AG09319 (cell line): ENCODE results near the gene EHBP1.

Source experiments
- DNase-seq: peaks from one replicate; pipeline ENCODE4 v3.0.0-alpha.2; 2010; ENCODE audit warnings: low read depth; ENCODE audit errors: extremely low read depth
- TF ChIP-seq, protein P1 (sequence below): IDR thresholded peaks from 2 replicates; pipeline ENCODE4 v1.5.1; 2011; ENCODE audit warnings: low read depth, mild to moderate bottlenecking, inconsistent platforms, low read length, moderate library complexity

The EHBP1 gene

DNA sequence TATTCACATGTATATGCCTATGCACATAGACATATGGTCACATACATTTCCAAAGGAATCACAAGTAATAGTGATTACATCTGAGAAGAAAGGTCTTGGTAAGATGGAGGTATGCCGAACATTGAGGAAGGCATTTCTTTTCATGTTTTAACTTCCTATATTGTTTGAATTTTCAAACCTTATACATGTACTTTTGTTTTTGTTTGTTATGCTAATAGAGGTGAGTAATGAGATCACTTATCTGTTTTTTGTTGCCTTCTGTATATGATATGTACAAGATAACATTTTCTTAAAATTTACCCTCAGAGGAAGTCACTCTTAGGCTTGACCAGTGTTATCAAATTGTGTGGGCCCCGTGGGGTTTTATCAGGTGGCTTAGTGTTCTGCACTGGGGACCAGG is 178.6 kb downstream of the EHBP1 start:
- DNase-seq: no peak
- TF ChIP-seq, protein P1, sequence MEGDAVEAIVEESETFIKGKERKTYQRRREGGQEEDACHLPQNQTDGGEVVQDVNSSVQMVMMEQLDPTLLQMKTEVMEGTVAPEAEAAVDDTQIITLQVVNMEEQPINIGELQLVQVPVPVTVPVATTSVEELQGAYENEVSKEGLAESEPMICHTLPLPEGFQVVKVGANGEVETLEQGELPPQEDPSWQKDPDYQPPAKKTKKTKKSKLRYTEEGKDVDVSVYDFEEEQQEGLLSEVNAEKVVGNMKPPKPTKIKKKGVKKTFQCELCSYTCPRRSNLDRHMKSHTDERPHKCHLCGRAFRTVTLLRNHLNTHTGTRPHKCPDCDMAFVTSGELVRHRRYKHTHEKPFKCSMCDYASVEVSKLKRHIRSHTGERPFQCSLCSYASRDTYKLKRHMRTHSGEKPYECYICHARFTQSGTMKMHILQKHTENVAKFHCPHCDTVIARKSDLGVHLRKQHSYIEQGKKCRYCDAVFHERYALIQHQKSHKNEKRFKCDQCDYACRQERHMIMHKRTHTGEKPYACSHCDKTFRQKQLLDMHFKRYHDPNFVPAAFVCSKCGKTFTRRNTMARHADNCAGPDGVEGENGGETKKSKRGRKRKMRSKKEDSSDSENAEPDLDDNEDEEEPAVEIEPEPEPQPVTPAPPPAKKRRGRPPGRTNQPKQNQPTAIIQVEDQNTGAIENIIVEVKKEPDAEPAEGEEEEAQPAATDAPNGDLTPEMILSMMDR: no peak

DNA sequence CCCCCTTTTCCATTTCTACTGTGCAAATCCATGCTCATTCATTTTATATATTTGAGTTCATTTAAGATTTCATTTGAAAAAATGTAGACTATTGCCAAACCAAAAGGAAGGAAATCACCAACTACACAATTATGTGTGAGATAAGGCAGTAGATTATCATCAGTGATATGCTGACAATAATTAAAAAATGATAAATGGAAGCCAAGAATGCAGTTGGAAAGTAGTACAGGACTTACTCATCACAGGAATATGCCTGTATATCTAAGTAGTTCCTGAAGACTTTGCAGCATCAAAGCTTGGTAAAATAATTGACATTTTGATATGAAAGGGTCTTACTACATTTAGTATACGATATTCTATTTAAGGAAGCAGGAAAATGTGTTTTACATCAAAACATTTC is 179.0 kb downstream of the EHBP1 start:
- TF ChIP-seq, protein P1: no peak
- DNase-seq: no peak

DNA sequence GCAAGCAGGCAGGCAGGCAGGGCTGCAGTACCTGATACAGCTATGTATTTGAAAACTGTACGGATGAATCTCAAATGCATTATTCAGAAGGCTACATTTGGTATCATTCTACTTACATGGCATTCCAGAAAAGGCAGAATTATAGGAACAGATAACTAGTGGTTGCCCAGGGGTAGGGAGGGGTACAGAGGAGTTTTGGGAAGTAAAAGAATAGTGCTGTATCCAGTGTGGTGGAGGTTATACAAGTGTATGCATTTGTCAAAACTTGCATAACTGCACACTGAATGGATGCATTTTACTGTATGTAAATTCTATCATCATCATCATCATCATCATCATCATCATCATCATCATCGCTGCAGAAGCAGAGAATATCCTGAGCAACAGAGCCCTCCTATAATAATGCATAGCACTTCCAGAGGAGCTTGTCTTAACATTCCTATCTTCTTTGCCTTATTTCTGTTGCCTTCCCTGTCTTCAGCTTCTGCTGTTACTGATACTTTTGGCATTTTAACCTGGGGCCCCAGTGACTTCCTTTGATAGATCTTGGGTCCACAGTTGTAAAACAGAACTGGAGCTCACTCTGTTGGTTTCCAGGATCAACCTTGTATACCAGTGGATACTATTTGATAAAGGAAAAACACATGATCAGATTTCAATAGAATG is 189.6 kb downstream of the EHBP1 start:
- no peak for DNase-seq
- TF ChIP-seq, protein P1: no peak

DNA sequence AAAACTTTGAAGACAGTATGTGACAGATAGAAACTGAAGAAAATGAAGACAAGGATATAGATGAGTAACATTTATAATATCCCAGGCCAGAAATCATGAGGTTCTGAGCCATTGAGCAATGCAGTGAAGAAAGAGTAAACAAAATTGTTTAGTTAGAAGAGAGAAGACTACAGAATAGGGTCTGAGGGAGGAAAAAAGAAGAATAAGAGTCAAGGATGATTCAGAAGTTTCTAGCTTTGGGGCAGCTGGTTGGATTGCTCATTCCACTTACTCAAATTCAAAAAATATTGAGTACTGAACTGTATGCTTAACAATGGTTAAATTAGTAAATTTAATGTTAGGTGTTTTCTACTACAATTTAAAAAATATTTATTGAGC is 190.1 kb downstream of the EHBP1 start:
- TF ChIP-seq, protein P1: no peak

DNA sequence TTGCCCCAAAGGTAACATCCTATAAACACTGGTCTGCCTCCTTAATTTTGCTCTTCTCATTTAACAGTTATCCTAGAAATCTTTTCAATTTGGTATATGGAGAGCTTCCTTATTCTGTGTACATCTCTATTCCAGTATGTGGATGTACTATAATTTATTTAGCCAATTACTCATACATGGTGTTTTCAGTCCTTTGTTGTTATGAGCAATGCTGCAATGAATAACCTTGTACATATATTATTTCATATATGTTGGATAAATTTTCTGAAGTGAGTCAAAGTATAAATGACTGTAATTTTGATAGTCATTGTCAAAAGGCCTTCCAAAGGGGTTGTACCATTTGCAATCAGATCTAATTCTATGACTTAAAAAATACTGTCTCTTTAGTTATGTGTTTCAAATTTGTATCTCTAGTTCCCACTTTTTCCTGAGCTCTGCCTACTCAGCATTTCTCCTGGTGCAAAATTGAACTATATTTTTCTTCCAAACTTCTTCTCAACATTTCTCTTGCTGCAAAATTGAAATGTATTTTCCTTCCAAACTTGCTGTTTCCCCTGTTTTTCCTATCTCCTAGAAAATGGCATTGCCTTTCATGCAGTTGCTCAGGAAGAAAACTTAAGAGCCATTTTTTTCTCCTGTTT is 191.8 kb downstream of the EHBP1 start:
- DNase-seq: no peak
- TF ChIP-seq, protein P1: no peak

More for the DNA sequence above, 190.1 kb downstream of the EHBP1 start:
- peak; percentile 7 for DNase-seq

DNA sequence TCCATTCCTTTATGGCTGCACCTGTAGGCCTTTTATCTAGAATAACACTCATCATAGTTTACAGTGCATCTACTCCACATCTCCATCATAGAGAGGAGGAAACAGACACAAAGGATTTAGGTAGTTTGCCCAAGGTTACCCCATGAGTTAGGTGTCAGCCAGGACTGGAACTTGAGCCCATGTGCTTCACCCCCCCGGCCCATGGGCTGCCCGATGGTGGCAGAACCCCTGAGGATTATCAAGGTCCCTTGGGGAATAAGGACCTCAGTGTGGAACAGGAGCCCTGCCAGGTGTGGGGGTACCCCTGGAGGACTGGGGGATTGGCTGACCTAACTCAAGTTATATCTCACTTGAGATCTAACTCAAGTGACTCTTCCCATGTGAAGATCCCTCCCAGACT is 198.8 kb downstream of the EHBP1 start:
- no peak for DNase-seq
- TF ChIP-seq, protein P1: no peak

DNA sequence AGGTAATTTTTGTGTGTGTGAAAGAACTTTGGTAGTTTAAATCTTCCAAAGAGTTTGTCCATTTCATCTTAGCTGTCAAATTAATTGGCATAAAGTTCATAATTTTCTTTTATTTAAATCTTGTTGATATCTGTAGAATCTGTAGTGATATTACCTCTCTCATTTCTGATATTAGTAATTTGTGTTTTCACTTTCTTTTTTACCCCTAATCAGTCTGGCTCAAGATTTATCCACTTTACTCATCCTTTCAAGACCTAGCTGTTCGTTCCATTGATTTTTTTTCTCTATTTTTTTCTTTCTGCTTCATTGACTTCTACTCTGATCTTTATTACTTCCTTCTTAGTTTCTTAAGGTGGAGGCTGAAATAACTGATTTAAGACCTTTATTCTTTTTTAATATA is 202.6 kb downstream of the EHBP1 start:
- TF ChIP-seq, protein P1: no peak
- no peak for DNase-seq
